HG03442 (cell line): Measurements from ENCODE around the gene CDV3.

ENCODE experiments used
- ATAC-seq: cut with Tn5 transposase; IDR thresholded peaks from one replicate; pipeline ENCODE4 v1.9.1; 2021; ENCODE audit warnings: mild to moderate bottlenecking, moderate library complexity; ENCODE audit not compliant: unreplicated experiment

The CDV3 gene

DNA sequence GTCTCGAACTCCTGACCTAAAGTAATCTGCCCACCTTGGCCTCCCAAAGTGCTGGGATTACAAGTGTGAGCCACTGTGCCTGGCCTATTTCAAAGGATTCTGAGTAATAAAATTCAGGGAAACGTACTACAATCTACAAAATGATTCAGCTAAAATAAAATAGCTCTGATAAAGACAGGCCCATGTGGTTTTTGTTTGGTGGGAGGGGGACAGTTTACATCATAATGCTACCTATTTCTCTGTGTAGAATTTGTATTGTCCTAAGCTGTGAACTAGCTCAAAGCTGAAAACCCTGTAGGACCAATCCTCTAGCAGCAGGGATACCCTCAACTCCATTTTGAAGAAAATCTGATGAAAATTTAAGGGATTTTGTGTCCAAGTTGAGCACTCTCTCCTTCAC, 25.8 kb downstream of the CDV3 start:
- ATAC-seq, result no peak

DNA sequence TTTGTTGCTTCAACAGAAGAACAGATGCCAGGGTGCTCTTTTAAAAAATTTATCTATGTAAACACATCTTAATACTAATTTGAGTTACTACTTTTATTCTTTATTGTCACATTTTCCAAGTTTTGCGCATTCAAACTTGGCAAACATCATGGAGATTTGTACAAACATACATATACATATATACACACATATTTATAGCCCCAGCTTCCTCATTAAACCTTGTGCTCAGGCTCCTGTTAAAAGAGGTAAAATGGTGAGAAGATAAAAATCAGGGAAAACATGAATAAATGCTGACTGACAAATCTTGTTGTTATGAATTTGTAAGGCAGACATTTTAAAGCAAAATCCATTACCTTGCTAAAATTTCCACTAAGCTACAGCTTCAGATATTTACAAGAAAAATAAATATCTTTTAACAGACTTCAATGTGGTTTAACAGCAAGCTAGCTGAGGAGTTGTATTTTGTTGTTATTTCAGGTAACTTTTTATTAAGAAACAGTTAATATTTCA, 27.1 kb downstream of the CDV3 start:
- no peak for ATAC-seq

DNA sequence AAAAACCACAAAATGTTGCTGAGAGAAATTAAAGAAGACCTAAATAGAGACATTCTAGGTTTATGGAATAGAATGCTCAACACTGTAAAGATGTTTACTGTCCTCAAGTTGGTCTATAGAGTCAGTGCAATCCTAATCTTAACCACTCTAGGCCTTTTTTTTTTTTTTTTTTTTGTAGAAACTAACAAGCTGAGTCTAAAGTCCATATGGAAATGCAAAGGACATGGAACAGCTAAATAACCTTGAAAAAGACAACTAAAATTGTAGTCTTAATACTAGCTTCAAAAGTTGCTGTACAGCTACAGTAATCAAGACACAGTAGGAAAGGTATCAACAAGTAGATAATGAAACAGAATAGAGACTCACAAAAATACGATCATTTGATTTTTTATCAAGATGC, 32.9 kb downstream of the CDV3 start:
- ATAC-seq, result no peak

DNA sequence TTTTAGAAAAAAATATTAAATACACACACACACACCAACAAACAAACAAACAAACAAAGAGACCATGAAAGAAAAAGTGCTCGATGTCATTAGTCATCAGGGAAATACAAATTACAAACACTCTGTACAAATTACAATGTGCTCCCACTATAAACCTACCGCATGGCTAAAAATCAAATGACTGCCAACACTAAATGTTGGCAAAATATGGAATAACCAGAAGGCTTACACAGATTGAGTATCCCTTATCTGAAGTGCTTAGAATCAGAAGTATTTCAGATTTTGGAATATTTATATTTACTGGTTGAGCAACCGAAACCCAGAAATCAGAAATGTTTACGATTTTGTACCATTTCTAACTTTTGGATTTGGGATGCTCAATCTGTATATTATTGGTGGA, 33.4 kb downstream of the CDV3 start:
- no peak for ATAC-seq

DNA sequence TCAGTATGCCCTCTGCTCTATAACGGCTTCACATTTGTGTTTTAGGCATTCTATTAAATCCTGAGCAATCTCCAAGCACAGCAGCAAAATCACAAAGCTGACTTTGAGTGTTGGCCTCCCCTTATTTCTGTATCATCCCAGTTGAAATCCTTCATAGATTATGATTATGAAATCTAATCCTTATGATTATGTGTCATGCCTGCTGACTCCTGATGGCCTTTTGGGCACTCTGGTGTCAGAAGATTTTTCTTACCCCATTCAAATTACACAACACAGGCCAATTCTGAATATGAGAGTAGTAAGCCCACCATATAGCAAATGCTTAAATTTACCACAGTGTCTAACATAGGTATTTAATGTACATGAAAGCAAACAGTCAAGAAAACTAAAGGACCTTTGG, 34.3 kb downstream of the CDV3 start:
- no peak for ATAC-seq

DNA sequence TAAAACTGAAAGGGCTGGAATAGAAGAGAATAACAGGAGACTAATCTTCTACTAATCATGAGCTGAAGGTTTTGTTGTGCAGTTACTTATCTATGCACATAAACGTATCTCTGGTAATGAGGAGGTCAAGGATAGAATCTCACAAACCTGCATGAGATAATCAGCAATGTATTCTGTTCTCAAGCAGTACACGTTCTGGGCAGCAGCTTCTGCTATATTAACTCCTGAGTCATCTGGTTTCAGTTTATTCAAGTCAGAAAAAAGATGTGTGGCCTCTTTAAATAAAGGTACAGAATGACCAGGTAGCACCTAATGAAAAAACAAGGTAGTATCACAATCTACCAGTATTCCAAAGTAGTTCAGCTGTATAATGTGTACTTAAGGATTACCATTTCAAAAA, 34.9 kb downstream of the CDV3 start:
- no peak for ATAC-seq

DNA sequence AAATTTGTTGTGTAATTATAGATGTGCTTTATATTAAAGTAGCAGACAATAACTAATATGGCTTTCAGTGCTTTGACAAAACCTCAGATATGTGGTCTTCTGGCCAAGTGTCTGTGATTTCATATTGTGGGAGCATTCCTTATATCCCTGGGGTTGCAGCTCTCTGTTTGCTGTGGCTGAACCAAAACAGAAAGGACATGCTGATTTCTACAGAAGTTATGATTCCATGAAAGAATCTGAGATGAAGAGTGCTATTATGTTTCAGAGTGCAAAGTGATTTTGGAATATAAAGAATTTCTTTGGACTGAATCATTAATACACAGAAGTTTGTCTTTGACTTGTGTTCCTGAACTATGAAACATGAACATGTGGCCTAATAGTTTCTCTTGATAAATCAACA, 36.5 kb downstream of the CDV3 start:
- no peak for ATAC-seq

DNA sequence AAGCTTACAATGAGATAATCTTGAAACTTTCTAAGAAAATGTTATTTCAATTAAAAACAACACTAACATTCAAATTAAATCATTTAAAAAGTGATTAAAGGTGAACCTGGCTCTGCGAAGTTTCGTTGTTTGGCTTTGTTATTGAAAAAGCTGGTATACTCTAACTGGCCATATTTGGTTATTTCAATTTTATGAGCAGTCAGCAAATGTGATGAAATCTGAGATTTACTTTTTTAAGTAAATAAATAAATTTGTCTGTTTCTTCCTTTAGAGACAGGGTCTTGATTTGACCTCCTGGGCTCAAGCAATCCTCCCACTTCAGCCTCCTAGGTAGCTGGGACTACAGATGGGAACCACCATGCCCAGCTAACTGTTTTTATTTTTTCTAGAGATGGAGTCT, 38.0 kb downstream of the CDV3 start:
- ATAC-seq, result no peak

DNA sequence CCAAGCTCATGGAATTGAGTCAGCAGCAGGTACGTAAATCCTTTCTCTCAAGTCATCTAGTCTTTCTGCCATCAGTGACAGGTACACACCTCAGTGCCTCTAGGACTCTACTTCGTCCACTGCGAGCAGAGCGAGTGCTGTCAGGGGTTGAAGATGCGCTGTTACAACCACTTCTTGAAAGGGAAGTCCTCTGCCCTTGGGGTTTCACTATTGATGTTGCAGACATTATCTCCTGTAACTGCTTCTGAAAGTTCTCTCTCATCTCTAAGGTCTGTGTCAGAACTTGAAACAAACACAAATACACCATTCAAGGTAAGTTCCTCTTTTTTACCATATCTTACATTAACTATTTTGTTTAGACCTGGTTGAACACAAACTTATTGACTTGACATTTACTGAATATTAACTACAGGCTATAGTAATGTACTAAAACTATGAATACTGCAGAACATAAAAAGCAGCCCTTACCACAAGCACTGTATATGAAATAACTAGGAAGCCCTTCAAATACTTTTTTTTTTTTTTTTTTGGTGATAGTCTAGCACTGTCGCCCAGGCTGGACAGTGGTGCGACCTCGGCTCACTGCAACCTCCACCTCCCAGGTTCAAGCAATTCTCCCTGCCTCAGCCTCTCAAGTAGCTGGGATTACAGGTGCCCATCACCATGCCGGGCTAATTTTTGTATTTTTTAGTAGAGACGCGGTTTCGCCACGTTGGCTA, 46.7 kb downstream of the CDV3 start:
- ATAC-seq, result peak; percentile 99

DNA sequence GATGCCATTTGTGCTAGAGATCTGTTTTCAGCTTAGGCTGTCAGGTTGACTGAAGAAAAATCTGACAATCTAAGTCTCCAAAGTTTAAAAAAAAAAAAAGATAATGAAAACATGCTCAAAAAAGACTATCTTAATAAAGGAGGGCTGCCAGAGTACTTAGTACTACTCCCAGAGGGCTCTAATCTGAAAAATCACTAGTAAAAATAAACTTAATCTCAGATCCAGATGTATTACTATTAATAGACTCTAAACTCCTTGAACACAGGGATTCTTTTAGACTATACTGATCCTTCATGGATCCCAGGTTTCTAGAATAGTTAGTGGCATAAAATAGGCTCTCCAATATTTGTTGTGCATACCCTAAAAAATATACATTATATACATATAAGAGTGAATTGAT, 54.3 kb downstream of the CDV3 start:
- ATAC-seq, result no peak

DNA sequence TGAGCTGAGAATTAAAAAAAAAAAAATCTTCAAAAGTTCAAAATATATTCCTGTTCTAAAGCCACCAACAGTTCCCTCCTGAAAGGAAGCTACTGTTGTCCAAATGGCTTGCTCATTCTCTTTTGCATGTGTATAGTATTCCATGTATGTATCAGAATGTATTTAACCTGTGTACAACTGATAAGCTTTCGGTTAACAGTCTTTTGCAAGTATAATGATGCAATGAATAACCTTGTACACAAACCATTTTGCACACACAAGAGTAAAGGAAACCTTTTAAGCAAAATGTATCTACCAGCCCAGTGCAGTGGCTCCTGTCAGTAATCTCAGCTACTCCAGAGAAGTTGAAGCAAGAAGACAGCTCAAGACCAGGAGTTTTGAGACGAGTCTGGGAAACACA, 55.7 kb downstream of the CDV3 start:
- no peak for ATAC-seq

DNA sequence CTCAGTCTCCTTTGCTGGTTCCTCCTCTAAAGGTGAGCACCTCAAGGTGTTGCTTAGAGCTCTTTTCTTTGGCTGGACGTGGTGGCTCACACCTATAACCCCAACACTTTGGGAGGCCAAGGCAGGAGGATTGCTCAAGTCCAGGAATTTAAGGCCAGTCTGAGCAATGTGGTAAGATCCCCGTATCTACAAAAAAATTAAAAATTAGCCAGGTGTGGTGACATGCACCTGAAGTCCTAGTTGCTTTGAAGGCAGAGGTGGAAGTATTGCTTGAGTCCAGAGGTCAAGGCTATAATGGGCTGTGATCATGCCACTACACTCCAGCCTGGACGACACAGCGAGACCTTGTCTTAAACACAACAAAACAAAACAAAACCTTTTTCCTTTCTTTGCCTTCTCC, 60.0 kb downstream of the CDV3 start:
- ATAC-seq, result no peak
